GM12864 (cell line): ENCODE measurements around the gene BRD3.
"Not testable (repeated sequence)": the region's sequence is repeated elsewhere in the genome, so short reads cannot be mapped to it uniquely, and the experiment has no call there.

Source experiments
- DNase-seq: peaks from one replicate; pipeline ENCODE4 v3.0.0-alpha.2; 2011; ENCODE audit warnings: low read depth
- H3K4me3 ChIP-seq: 2 replicates; pipeline ENCODE4 v1.5.1; 2011; ENCODE audit warnings: mild to moderate bottlenecking, low read depth, low read length, control low read depth
- TF ChIP-seq, protein P1 (sequence below): IDR thresholded peaks from 2 replicates; pipeline ENCODE4 v1.5.1; 2011; ENCODE audit warnings: low read depth, mild to moderate bottlenecking, moderate library complexity, low read length, control low read depth, inconsistent platforms; ENCODE audit errors: missing control alignments

Gene BRD3

GRCh38 chr9:134067904-134068743, at the start of gene BRD3:
Gene BRD3 (minus strand): TSS chr9:134068026. CDS start chr9:134053477, 14,549 bp downstream.
- DNase-seq: peak; percentile 49
- H3K4me3 ChIP-seq: peak within 1 kb of the TSS; percentile 76

GRCh38 chr9:134112561-134112960, 44.7 kb upstream of the BRD3 start:
- H3K4me3 ChIP-seq: no peak overlapping the region
- TF ChIP-seq, protein P1, sequence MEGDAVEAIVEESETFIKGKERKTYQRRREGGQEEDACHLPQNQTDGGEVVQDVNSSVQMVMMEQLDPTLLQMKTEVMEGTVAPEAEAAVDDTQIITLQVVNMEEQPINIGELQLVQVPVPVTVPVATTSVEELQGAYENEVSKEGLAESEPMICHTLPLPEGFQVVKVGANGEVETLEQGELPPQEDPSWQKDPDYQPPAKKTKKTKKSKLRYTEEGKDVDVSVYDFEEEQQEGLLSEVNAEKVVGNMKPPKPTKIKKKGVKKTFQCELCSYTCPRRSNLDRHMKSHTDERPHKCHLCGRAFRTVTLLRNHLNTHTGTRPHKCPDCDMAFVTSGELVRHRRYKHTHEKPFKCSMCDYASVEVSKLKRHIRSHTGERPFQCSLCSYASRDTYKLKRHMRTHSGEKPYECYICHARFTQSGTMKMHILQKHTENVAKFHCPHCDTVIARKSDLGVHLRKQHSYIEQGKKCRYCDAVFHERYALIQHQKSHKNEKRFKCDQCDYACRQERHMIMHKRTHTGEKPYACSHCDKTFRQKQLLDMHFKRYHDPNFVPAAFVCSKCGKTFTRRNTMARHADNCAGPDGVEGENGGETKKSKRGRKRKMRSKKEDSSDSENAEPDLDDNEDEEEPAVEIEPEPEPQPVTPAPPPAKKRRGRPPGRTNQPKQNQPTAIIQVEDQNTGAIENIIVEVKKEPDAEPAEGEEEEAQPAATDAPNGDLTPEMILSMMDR: no peak
- DNase-seq: no peak

More at GRCh38 chr9:134067904-134068743, at the start of gene BRD3:
- TF ChIP-seq, protein P1: no peak

DNA sequence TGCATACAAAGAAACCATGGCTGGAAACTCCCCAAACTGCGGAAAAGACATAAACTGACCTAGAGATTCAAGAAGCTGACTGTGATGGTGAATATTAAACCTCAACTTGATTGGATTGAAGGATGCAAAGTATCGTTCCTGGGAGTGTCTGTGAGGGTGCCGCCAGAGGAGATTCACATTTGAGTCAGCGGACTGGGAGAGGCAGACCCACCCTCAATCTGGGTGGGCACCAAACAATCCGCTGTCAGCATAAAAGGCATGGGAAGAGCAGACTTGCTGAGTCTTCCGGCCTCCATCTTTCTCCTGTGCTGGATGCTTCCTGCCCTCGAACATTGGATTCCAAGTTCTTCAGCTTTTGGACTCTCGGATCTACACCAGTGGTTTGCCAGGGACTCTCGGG, 43.2 kb upstream of the BRD3 start:
- no peak overlapping the region for H3K4me3 ChIP-seq
- TF ChIP-seq, protein P1: no peak
- DNase-seq: no peak

DNA sequence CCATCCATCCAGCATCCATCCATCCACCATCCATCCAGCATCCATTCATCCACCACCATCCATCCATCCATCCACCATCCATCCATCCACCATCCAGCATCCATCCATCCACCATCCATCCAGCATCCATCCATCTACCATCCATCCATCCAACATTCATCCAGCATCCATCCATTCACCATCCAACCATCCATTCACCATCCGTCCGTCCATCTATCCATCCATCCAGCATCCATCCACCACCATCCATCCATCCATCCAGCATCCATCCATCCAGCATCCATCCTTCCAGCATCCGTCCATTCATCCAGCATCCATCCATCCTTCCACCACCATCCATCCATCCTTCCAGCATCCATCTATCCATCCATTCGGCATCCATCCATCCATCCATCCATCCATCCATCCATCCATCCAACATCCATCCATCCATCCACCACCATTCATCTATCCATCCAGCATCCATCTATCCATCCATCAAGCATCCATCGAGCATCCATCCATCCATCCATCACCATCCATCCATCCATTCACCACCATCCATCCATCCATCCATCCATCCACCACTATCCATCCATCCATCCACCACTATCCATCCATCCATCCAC, 35.7 kb upstream of the BRD3 start:
- no peak for DNase-seq
- H3K4me3 ChIP-seq: no peak overlapping the region
- TF ChIP-seq, protein P1: no peak

DNA sequence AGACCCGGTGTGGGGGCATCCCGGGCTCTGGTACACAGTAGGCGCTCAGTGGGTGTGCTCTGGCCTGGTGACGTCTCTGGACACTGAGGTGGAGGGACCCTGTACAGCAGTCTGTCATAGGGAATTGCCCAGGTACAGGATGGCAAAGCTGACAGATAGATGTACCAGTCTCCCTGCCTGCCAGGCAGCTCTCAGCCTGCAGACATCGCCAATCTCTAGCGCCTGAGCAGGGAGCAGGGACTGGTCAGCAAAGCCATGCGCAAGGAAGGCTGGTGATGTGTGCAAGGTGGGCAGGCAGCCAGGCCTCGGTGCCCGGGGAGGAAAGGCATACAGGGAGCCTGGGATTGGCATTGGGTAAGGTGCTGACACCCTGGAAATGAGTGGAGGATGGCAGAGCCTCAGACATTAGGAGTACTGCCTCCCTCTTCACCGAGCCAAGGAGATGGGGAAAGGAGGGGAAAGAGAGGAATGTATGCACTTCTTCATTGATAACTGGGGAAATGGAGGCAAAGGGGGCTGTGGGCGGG, 33.9 kb upstream of the BRD3 start:
- no peak overlapping the region for H3K4me3 ChIP-seq
- TF ChIP-seq, protein P1: no peak
- DNase-seq: no peak

GRCh38 chr9:134101133-134101532, 33.3 kb upstream of the BRD3 start:
- H3K4me3 ChIP-seq, DNase-seq: not testable (repeated sequence)

DNA sequence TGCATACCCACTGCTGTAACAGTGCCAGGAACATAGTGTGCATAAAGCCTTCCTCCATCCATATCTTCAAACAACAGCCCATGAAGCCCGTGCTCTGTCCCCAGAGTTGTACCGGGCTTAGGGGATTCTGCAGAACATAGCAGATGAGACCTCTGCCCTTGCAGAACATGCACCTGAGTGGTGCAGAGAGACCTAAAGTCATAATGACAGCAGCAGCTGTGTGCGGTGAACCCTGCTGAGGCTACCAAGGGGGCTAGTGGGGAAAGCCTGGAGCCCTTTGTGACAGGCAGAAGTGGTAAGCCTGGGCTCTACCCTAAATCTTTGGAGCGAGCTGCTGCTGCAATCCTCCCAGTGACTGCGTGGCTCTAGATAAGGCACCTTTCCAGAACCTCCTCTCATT, 32.2 kb upstream of the BRD3 start:
- DNase-seq: no peak
- no peak overlapping the region for H3K4me3 ChIP-seq
- TF ChIP-seq, protein P1: no peak
